ENCODE data around the gene ABCA13.

Gene ABCA13

DNA sequence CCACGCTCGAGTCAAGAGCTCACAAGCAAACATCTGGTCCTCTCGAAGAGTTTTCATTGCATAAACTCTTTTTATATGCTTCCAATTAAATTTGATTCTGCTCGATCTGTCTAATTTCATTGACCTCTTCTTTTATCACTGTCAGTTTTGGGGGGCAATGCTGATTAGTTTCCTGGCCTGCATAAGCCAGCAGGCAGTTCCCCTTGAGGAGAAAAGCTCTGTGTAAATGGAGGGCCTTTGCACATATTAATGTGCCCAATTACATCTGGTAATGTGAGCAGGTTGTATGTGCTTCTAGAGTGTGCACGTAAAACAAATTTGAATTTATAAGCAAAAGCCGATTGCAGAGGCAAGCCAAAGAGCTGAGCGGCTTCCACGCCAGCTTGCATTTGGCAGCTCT lies 210.3 kb downstream of the ABCA13 start:
- DNase-seq (ENCODE audit: low spot score) = no peak

- no peak for DNase-seq (ENCODE audit: low spot score)
Observed at GRCh38 chr7:48384180-48384752, 213.0 kb downstream of the ABCA13 start.

DNA sequence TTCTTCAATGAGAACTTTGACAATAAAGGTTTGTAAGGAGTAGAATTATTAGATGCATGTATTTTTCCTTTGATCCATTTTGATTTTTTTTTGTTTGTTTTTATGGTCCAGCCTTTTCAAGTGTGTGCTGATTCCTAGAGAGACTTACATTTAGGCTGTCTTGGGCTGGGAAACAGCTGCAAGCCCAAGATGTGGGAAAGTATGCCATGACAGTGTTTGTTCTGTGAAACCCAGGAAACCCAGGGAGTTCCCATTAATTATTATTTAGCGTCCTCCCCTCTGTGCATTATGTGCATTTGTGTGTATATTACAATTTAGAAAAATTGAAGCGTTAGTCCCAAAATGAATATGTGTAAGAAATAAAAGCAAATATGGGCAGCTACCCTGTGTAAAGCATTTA lies 216.7 kb downstream of the ABCA13 start:
- DNase-seq (ENCODE audit: low spot score) = no peak

DNA sequence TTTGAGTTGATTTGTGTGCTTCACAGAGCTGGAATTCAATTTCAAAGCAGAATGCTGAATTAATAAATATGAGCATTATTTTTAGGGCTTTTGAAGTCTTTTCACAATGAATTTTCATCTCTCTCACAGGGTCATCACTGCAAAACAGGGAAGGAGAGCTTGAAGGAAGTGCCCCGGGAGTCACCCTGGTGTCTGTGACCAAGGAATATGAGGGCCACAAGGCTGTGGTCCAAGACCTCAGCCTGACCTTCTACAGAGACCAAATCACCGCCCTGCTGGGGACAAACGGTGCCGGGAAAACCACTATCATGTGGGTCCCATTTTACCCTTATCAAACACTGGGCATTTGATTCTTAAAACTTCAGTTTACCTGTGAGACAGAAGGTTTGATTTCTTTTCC lies 217.7 kb downstream of the ABCA13 start:
- DNase-seq (ENCODE audit: low spot score) = no peak

GRCh38 chr7:48389977-48390376 lies 218.7 kb downstream of the ABCA13 start:
- DNase-seq (ENCODE audit: low spot score) = no peak

GRCh38 chr7:48390388-48391327 lies 219.4 kb downstream of the ABCA13 start:
- no peak for DNase-seq (ENCODE audit: low spot score)

- no peak for DNase-seq (ENCODE audit: low spot score)
Observed at GRCh38 chr7:48398191-48398590, 226.9 kb downstream of the ABCA13 start.

- DNase-seq (ENCODE audit: low spot score) = no peak
Observed at GRCh38 chr7:48402721-48403120, 231.5 kb downstream of the ABCA13 start.

DNA sequence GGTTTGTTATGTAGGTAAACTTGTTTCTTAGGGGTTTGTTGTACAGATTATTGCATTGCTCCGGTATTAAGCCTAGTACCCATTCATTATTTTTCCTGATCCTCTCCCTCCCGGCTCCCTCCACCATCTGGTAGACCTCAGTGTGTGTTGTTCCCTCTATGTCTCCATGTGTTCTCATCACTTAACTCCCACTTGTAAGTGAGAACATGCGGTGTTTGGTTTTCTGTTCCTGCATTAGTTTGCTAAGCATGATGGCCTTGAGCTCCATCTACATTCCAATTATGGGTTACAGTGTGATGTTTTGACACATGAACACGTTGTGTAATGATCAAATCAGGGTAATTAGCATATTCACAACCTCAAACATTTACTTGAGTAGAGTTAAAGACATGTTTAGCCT lies 237.5 kb downstream of the ABCA13 start:
- DNase-seq (ENCODE audit: low spot score) = no peak

GRCh38 chr7:48411619-48412018 lies 240.4 kb downstream of the ABCA13 start:
- DNase-seq (ENCODE audit: low spot score) = no peak

- DNase-seq (ENCODE audit: low spot score) = no peak
Observed at GRCh38 chr7:48414011-48414732, 242.9 kb downstream of the ABCA13 start.

DNA sequence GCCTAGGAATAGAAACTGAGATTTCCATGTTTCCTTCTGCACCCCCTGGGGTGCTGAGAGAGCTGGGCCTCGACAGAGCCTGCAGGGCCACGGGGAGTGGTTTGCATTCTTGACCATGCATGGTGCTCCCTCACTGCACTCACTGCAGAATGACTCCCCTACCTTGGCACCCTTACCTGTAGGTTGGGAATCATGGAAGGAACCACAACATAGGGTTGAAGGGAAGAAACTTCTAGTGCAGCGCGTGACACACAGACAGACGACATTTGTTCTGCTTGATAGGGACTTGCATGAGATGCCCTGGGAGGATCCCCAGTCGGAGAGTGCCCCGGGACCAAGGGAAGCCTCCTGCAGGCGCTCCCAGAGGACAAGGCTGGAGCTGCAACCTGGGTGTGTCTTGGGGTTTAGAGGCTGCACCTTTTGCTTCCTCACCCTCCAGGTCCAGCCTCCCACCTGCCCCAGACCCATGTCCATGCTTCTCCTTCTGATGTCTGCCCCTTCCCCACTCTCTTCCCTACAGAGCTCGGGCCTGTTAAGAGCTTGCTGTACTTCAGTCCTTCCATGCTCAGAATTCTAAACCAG lies 245.2 kb downstream of the ABCA13 start:
- no peak for DNase-seq (ENCODE audit: low spot score)

GRCh38 chr7:48419401-48419800 lies 248.1 kb downstream of the ABCA13 start:
- no peak for DNase-seq (ENCODE audit: low spot score)

- no peak for DNase-seq (ENCODE audit: low spot score)
Observed at GRCh38 chr7:48420206-48420605, 248.9 kb downstream of the ABCA13 start.

DNA sequence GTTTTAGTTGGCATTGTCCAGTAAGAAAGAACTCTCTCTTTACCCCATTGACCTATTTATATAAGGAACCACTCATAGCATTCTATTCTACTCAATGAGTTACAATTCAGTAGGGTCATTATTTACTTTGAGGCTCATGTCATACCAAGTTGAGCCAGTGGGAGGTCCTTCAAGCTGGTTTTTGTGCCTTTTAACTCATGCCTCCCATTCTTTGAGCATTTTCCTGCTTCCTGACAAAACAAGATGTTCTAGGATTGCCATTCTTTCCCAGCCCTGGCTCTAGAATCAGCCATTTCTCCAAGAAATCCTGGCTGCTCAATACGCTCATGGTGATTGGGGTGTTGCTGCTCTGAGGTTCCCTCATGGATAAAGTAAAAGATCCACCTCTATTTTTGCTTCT lies 250.1 kb downstream of the ABCA13 start:
- DNase-seq (ENCODE audit: low spot score) = no peak

GRCh38 chr7:48424731-48425130 lies 253.5 kb downstream of the ABCA13 start:
- DNase-seq (ENCODE audit: low spot score) = no peak

DNA sequence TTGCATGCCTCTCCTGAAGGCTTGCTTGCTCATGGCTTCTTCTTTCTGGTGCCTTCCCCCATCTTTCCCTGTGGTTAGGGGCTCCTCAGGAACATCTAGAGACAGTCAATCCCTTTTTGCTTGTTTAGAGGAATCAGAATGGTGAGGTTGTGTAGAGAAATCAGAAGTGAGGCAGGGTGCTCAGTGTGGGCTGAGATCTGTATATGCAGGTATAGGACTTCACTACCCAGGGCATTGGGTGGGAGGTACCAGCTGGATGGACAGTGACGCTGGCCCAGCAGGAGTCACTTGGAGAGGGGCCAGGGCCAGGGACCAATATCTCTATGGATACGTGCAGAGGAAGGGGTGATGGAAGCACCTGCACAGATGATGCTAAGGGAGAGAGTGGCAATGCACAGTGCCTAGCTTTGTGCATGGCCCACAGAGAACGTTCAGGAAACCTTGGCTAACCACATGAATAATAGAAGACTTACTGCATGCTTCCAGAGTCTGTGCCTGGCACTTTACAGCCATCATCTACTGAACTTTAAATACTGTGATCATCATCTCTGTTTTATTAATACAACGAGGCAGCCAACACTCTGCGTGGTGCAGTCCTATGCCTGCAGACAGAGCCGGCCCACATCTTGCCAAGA lies 255.2 kb downstream of the ABCA13 start:
- no peak for DNase-seq (ENCODE audit: low spot score)

- no peak for DNase-seq (ENCODE audit: low spot score)
Observed at GRCh38 chr7:48426966-48427555, 255.8 kb downstream of the ABCA13 start.

DNA sequence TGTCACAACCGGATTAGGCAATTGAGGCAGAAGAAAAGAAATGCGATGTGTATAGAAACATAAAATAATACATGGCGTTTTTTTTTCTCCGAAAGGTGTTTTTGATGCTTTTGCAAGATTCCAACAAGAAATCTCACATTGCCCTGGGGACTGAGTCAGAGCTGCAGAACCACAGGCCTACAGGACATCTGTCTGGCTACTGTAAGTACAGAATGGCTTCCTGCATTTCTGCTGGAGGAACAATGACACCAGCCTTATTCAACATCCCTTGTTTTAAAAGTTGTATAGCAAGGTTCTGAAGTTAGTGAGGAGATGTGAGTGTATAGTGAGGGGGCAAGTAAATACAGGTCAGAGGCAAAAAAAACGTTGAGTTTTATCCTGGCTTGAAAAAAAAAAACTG lies 256.4 kb downstream of the ABCA13 start:
- DNase-seq (ENCODE audit: low spot score) = no peak

DNA sequence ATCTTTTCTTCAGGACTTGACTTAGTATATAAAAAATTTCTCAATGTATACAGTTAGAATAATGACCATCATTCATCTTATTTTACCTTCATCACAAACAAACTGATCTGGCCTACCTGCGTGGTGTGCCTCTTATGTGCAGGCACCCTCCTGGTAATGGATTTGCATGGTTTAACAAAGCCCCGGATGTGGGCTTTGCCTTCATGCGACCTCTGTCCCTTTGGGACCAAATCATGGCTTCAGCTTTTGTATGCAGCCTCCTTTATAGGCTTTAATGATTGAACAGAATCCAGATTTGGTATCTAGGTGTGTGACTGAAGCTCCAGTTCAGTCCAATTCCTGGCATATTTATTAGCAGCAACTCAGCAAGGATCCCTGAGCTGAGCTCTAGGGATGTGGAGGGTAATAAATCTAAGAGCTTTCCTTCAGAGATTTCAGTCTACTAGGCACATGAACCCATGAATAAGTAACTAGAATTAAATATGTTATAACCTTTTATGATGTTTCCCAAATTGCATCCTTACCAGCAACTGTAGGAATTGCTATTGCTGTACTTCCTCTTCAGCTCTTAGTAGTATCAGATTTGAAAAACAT lies 256.9 kb downstream of the ABCA13 start:
- DNase-seq (ENCODE audit: low spot score) = no peak

- DNase-seq (ENCODE audit: low spot score) = no peak
Observed at GRCh38 chr7:48429117-48429516, 257.9 kb downstream of the ABCA13 start.

Data from CD4-positive, alpha-beta T cell treated with Interleukin-2 at 100 ng/mL for 4 hours (primary cell).